ENCODE results near the gene RELA. TPM values are rescaled to one million over a fixed set of nuclear protein-coding genes. Genes with fewer than 3 reads are reported as not detected.

RELA gene
- total and polyA plus RNA-seq, 7 experiments from 2014 or later, result 54.6 to 303 (median 148) TPM

DNA sequence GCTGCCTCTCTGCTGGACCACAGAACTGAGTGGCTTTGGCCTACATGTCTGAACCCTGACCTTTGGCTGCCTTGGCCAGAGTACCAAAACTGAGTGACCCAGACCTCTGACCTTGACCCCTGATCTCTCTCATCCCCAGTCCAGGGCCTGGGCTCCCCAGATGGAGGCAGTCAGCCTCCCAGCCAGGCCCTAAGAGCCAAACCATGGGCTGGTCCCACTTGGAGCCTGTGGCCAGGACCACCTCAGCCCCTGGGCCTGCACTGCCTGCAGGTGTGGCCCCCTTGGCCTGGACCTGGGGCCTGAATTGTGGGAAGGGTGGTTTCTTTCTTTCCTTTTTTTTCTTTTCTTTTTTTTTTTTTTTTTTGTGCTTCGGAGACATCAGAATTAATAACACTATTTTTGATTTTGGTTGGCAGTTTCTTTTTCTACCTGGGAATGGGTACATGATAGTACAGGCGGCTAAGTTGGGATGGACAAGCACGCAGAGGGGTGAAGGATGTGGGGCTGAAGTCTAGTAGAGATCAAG is 25.6 kb downstream of the RELA start:
- Histone ChIP-seq H3K9me3 (ENCODE audit: control insufficient read depth in 2 of 3, low read length in 3 of 3) (no peaks in the 10 kb centered on the region), H3K36me3 (ENCODE audit: control insufficient read depth in 2 of 3, insufficient read depth in 3 of 3, low read length in 3 of 3) (peaks cover 0 to 58% (median 0%) of the 10 kb centered on the region in 3 experiments), H3K4me3 (ENCODE audit: low read length) (peak overlapping the region; percentile 90), H3K4me1 (ENCODE audit: control insufficient read depth in 2 of 2, insufficient read depth in 2 of 2, low read length in 2 of 2) (peaks cover 39 to 53% of the 10 kb centered on the region in 2 donors), H3K27me3 (ENCODE audit: control insufficient read depth in 2 of 2, insufficient read depth in 2 of 2, low read length in 2 of 2) (no peaks in the 10 kb centered on the region), H3K27ac (ENCODE audit: low read depth, low read length) (peak overlapping the region; percentile 97)
- H3K36me3 Mint-ChIP-seq, result peaks cover 0 to 35% (median 4%) of the 10 kb centered on the region in 5 donors
- ChIA-PET CTCF (interaction anchor here (2.9 kb wide), 1 partner anchor 11 kb away, joined by 9 read pairs; no protein-coding TSS in a partner anchor), POLR2A (interaction anchor here (1.0 to 10.4 kb wide), 11 partner anchors 8 to 366 kb away, joined by 3 to 227 read pairs (median 7); partner anchors contain the start of genes EHBP1L1, FAM89B, KAT5 and PCNX3)
- H3K27ac Mint-ChIP-seq, result peak overlapping the region; percentile 69 to 99 (median 90)
- peak overlapping the region; percentile 74 to 99 (median 94) for H3K4me3 Mint-ChIP-seq
- H3K27me3 Mint-ChIP-seq, result no peaks in the 10 kb centered on the region
- ATAC-seq (no peak), DNase-seq (no peak)
- intact Hi-C loops (cut with micrococcal nuclease), result no loop called here
- peaks cover 26 to 51% (median 45%) of the 10 kb centered on the region in 7 donors for H3K4me1 Mint-ChIP-seq
- H3K9me3 Mint-ChIP-seq, result no peaks in the 10 kb centered on the region

DNA sequence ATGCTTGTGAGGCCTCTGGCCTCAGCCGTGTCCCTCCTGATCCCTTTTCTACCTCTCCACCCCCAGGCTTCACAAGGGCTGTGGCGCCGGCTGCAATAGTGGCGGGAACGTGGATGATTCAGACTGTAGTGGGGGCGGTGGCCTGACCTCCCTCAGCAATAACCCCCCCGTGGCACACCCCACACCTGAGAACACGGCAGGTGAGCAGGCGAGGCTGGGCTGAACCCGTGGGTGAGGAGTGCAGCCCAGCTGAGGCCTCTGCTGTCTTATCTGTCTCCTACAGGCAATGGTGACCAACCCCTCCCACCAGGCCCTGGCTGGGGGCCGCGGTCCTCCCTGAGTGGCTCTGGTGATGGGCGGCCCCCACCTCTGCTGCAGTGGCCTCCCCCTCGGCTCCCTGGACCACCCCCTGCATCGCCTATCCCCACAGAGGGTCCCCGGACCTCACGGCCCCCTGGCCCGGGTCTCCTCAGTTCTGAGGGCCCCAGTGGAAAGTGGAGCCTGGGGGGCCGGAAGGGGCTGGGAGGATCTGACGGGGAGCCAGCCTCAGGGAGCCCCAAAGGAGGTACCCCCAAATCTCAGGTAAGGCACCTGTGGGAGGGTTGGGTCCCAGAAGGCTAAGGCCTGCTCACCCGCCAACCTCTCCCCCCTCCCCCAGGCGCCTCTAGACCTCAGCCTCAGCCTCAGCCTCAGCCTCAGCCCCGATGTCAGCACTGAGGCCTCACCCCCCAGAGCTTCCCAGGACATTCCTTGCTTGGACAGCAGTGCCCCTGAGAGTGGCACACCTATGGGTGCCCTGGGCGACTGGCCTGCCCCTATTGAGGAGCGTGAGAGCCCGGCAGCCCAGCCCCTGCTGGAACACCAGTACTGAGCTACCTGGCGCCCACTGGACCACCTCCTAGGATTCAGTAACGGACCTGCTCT is 26.3 kb downstream of the RELA start:
- Histone ChIP-seq H3K27ac (ENCODE audit: low read depth, low read length) (peak overlapping the region; percentile 97), H3K4me1 (ENCODE audit: control insufficient read depth in 2 of 2, insufficient read depth in 2 of 2, low read length in 2 of 2) (peaks cover 32 to 46% of the 10 kb centered on the region in 2 donors), H3K4me3 (ENCODE audit: low read length) (no peak overlapping the region), H3K27me3 (ENCODE audit: control insufficient read depth in 2 of 2, insufficient read depth in 2 of 2, low read length in 2 of 2) (no peaks in the 10 kb centered on the region), H3K36me3 (ENCODE audit: control insufficient read depth in 2 of 3, insufficient read depth in 3 of 3, low read length in 3 of 3) (peaks cover 0 to 60% (median 0%) of the 10 kb centered on the region in 3 experiments), H3K9me3 (ENCODE audit: control insufficient read depth in 2 of 3, low read length in 3 of 3) (no peaks in the 10 kb centered on the region)
- ATAC-seq (no peak), DNase-seq (no peak)
- POLR2A ChIA-PET, result interaction anchor here (1.0 to 10.4 kb wide), 7 partner anchors 9 to 366 kb away, joined by 3 to 227 read pairs (median 6); partner anchors contain the start of genes PCNX3 and RELA
- Mint-ChIP-seq H3K4me1 (peaks cover 20 to 48% (median 41%) of the 10 kb centered on the region in 7 donors), H3K4me3 (peak overlapping the region in 9 of 10 donors; percentile 54 to 97 (median 72)), H3K27me3 (no peaks in the 10 kb centered on the region), H3K9me3 (no peaks in the 10 kb centered on the region), H3K27ac (peak overlapping the region; percentile 49 to 99 (median 78)), H3K36me3 (peaks cover 0 to 28% (median 4%) of the 10 kb centered on the region in 5 donors)
- CTCF ChIA-PET, result interaction anchor here (0.6 to 0.7 kb wide), 2 partner anchors 542 to 620 kb away, joined by 3 to 5 read pairs; no protein-coding TSS in a partner anchor
- intact Hi-C loops (cut with micrococcal nuclease), result no loop called here

DNA sequence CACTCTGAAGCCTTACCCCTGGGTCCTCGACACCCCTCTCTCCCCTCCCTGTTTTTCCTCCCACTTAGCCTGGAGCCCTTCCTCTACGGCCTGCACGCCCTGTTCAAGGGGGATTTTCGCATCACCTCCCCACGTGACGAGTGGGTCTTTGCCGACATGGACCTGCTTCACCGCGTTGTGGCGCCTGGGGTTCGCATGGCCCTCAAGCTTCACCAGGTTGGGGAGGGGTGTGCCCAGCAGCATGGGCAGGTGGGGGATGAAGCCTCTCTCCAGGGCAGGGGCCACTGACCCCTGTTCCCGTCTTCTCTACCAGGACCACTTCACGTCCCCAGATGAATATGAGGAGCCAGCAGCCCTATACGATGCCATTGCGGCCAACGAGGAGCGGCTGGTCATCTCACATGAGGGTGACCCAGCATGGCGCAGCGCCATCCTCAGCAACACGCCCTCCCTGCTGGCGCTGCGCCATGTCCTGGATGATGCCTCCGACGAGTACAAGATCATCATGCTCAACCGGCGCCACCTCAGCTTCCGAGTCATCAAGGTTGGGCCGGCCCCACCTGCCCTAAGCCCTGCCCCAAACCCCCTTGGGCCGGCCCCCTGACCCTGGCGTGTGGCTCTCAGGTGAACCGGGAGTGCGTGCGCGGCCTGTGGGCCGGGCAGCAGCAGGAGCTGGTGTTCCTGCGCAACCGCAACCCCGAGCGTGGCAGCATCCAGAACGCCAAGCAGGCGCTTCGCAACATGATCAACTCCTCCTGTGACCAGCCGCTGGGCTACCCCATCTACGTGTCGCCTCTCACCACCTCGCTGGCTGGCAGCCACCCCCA is 27.6 kb downstream of the RELA start:
- H3K27ac ChIP-seq (ENCODE audit: low read depth, low read length), result peak overlapping the region; percentile 55
- CTCF ChIA-PET, result no interaction called here

DNA sequence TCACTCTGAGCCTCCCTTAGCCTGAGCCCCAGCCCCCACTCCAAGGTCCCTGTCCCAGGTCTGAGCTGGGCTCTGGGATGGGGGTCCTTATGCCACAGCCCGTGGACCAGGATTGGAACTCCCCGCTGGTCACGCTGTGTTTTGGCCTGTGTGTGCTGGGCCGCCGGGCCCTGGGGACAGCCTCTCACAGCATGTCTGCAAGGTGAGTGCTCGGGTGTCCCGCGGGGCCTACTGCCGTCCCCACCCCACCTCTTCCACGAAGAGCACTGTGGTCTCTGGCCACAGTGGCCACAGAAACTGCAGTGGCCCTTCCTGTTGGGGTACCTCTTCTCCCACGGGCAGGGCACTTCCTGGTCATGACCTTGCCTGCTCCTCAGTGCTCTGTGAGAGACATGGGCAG is 28.3 kb downstream of the RELA start:
- POLR2A ChIA-PET, result interaction anchor here (0.6 to 2.5 kb wide), 2 partner anchors 28 to 889 kb away, joined by 3 to 6 read pairs; partner anchors contain the start of gene RELA

More for the DNA sequence above, 27.6 kb downstream of the RELA start:
- H3K4me3 ChIP-seq (ENCODE audit: low read length), result no peak overlapping the region
- intact Hi-C loops (cut with micrococcal nuclease), result no loop called here
- Mint-ChIP-seq H3K4me1 (peaks cover 20 to 40% (median 36%) of the 10 kb centered on the region in 7 donors), H3K9me3 (no peaks in the 10 kb centered on the region), H3K27me3 (no peaks in the 10 kb centered on the region), H3K4me3 (peak overlapping the region in 1 of 10 donors; percentile 16), H3K27ac (peak overlapping the region in 1 of 9 donors; percentile 19), H3K36me3 (peaks cover 0 to 23% (median 4%) of the 10 kb centered on the region in 5 donors)
- ATAC-seq, result no peak
- no peak for DNase-seq
- H3K9me3 ChIP-seq (ENCODE audit: control insufficient read depth in 2 of 3, low read length in 3 of 3), result no peaks in the 10 kb centered on the region
- peaks cover 0 to 64% (median 1%) of the 10 kb centered on the region in 3 experiments for H3K36me3 ChIP-seq (ENCODE audit: control insufficient read depth in 2 of 3, insufficient read depth in 3 of 3, low read length in 3 of 3)
- no peaks in the 10 kb centered on the region for H3K27me3 ChIP-seq (ENCODE audit: control insufficient read depth in 2 of 2, insufficient read depth in 2 of 2, low read length in 2 of 2)
- POLR2A ChIA-PET, result interaction anchor here (1.4 to 10.4 kb wide), 3 partner anchors 19 to 28 kb away, joined by 4 to 227 read pairs (median 6); partner anchors contain the start of genes PCNX3 and RELA
- peaks cover 22 to 33% of the 10 kb centered on the region in 2 donors for H3K4me1 ChIP-seq (ENCODE audit: control insufficient read depth in 2 of 2, insufficient read depth in 2 of 2, low read length in 2 of 2)

DNA sequence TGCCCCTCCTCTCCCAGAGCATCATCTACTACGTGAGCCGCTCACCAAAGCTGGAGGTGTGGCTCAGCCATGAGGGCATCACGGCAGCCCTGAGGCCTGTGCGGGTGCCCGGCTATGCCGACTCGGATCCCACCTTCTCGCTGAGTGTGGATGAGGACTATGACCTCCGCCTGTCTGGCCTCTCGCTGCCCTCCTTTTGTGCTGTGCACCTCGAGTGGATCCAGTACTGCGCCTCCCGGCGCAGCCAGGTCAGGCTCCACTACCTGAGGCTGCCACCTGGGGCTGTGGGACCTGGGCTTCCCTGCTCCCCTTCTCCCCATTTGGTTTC is 28.6 kb downstream of the RELA start:
- no peaks in the 10 kb centered on the region for H3K27me3 Mint-ChIP-seq

More for the DNA sequence above, 28.3 kb downstream of the RELA start:
- H3K27me3 ChIP-seq (ENCODE audit: control insufficient read depth in 2 of 2, insufficient read depth in 2 of 2, low read length in 2 of 2), result no peaks in the 10 kb centered on the region
- peaks cover 17 to 27% of the 10 kb centered on the region in 2 donors for H3K4me1 ChIP-seq (ENCODE audit: control insufficient read depth in 2 of 2, insufficient read depth in 2 of 2, low read length in 2 of 2)
- DNase-seq, result no peak
- Mint-ChIP-seq H3K27me3 (no peaks in the 10 kb centered on the region), H3K4me1 (peaks cover 16 to 33% (median 31%) of the 10 kb centered on the region in 7 donors), H3K4me3 (no peak overlapping the region), H3K9me3 (no peaks in the 10 kb centered on the region), H3K36me3 (peaks cover 0 to 16% (median 4%) of the 10 kb centered on the region in 5 donors), H3K27ac (peak overlapping the region in 3 of 9 donors; percentile 14 to 79 (median 65))
- peaks cover 0 to 71% (median 8%) of the 10 kb centered on the region in 3 experiments for H3K36me3 ChIP-seq (ENCODE audit: control insufficient read depth in 2 of 3, insufficient read depth in 3 of 3, low read length in 3 of 3)
- intact Hi-C loops (cut with micrococcal nuclease), result no loop called here
- no peak overlapping the region for H3K4me3 ChIP-seq (ENCODE audit: low read length)
- ATAC-seq, result no peak
- CTCF ChIA-PET, result no interaction called here
- no peaks in the 10 kb centered on the region for H3K9me3 ChIP-seq (ENCODE audit: control insufficient read depth in 2 of 3, low read length in 3 of 3)
- H3K27ac ChIP-seq (ENCODE audit: low read depth, low read length), result peak overlapping the region; percentile 55

More for the DNA sequence above, 28.6 kb downstream of the RELA start:
- Mint-ChIP-seq H3K36me3 (peaks cover 0 to 16% (median 4%) of the 10 kb centered on the region in 5 donors), H3K9me3 (no peaks in the 10 kb centered on the region), H3K27ac (peak overlapping the region; percentile 48 to 87 (median 65)), H3K4me3 (peak overlapping the region in 1 of 10 donors; percentile 35), H3K4me1 (peaks cover 15 to 31% (median 28%) of the 10 kb centered on the region in 7 donors)
- POLR2A ChIA-PET, result interaction anchor here (0.6 to 2.5 kb wide), 4 partner anchors 11 to 890 kb away, joined by 3 to 13 read pairs (median 6); no protein-coding TSS in a partner anchor
- no peak for DNase-seq
- intact Hi-C loops (cut with micrococcal nuclease), result no loop called here
- Histone ChIP-seq H3K4me3 (ENCODE audit: low read length) (no peak overlapping the region), H3K27ac (ENCODE audit: low read depth, low read length) (peak overlapping the region; percentile 55), H3K36me3 (ENCODE audit: control insufficient read depth in 2 of 3, insufficient read depth in 3 of 3, low read length in 3 of 3) (peaks cover 0 to 75% (median 10%) of the 10 kb centered on the region in 3 experiments), H3K4me1 (ENCODE audit: control insufficient read depth in 2 of 2, insufficient read depth in 2 of 2, low read length in 2 of 2) (peaks cover 13 to 24% of the 10 kb centered on the region in 2 donors), H3K27me3 (ENCODE audit: control insufficient read depth in 2 of 2, insufficient read depth in 2 of 2, low read length in 2 of 2) (no peaks in the 10 kb centered on the region), H3K9me3 (ENCODE audit: control insufficient read depth in 2 of 3, low read length in 3 of 3) (no peaks in the 10 kb centered on the region)
- no peak for ATAC-seq
- CTCF ChIA-PET, result no interaction called here
